ENCODE measurements around the gene MIEF1. TPM values are rescaled to one million over a fixed set of nuclear protein-coding genes. Genes with fewer than 3 reads are reported as not detected.

MIEF1 gene
- total RNA-seq, 2 experiments from 2014 or later = 19.8 to 20.4 TPM

GRCh38 chr22:39508393-39508792 lies 6.3 kb downstream of the MIEF1 start:
- ATAC-seq (ENCODE audit: poor library complexity) = no peak
- Histone ChIP-seq H3K9me3 (ENCODE audit: control insufficient read depth in 1 of 2, insufficient read depth in 1 of 2, low read length in 2 of 2) (no peaks in the 10 kb centered on the region), H3K36me3 (ENCODE audit: insufficient read depth, low read length) (peaks cover 93% of the 10 kb centered on the region), H3K27ac (ENCODE audit: low read depth in 1 of 2, low read length in 2 of 2) (no peak overlapping the region), H3K4me1 (ENCODE audit: insufficient read depth, low read length) (peaks cover 24% of the 10 kb centered on the region), H3K4me3 (ENCODE audit: low read length) (no peak overlapping the region), H3K27me3 (ENCODE audit: control insufficient read depth in 1 of 2, insufficient read depth in 2 of 2, low read length in 2 of 2) (no peaks in the 10 kb centered on the region)
- Mint-ChIP-seq H3K4me1 (ENCODE audit: low read depth) (peaks cover 46% of the 10 kb centered on the region), H3K27ac (no peak overlapping the region), H3K9me3 (no peaks in the 10 kb centered on the region), H3K36me3 (ENCODE audit: low read depth) (peaks cover 92% of the 10 kb centered on the region), H3K27me3 (no peaks in the 10 kb centered on the region), H3K4me3 (no peak overlapping the region)
- intact Hi-C loops (cut with DNase I, micrococcal nuclease) = loop anchor here in 1 of 2 experiments (10.0 kb wide), 1 partner anchor 264 kb away; the partner anchor contains the start of gene PDGFB
- DNase-seq = no peak
- no peak for TF ChIP-seq CTCF (IDR thresholded peaks at IDR 0.05)
- ChIA-PET POLR2A (no interaction called here), CTCF (interaction anchor here (1.2 kb wide), 1 partner anchor 12 kb away, joined by 3 read pairs; no protein-coding TSS in a partner anchor)

GRCh38 chr22:39510529-39511149 lies 8.5 kb downstream of the MIEF1 start:
- H3K36me3 Mint-ChIP-seq (ENCODE audit: low read depth) = peaks cover 95% of the 10 kb centered on the region
- ATAC-seq (ENCODE audit: poor library complexity) (no peak), DNase-seq (no peak)
- no peak overlapping the region for H3K27ac Mint-ChIP-seq
- peaks cover 31% of the 10 kb centered on the region for H3K4me1 Mint-ChIP-seq (ENCODE audit: low read depth)
- no peak for TF ChIP-seq CTCF (IDR thresholded peaks at IDR 0.05)
- H3K4me3 Mint-ChIP-seq = no peak overlapping the region
- Histone ChIP-seq H3K4me3 (ENCODE audit: low read length) (no peak overlapping the region), H3K4me1 (ENCODE audit: insufficient read depth, low read length) (peaks cover 3% of the 10 kb centered on the region), H3K27me3 (ENCODE audit: control insufficient read depth in 1 of 2, insufficient read depth in 2 of 2, low read length in 2 of 2) (no peaks in the 10 kb centered on the region), H3K27ac (ENCODE audit: low read depth in 1 of 2, low read length in 2 of 2) (no peak overlapping the region), H3K36me3 (ENCODE audit: insufficient read depth, low read length) (peaks cover 96% of the 10 kb centered on the region), H3K9me3 (ENCODE audit: control insufficient read depth in 1 of 2, insufficient read depth in 1 of 2, low read length in 2 of 2) (no peaks in the 10 kb centered on the region)
- ChIA-PET CTCF (interaction anchor here (1.2 kb wide), 1 partner anchor 111 kb away, joined by 3 read pairs; the partner anchor contains the start of gene TAB1), POLR2A (interaction anchor here (0.7 kb wide), 1 partner anchor 191 kb away, joined by 3 read pairs; the partner anchor contains the start of gene RPL3)
- intact Hi-C loops (cut with DNase I, micrococcal nuclease) = no loop called here
- H3K9me3 Mint-ChIP-seq = no peaks in the 10 kb centered on the region
- no peaks in the 10 kb centered on the region for H3K27me3 Mint-ChIP-seq

GRCh38 chr22:39511226-39511625 lies 9.1 kb downstream of the MIEF1 start:
- Mint-ChIP-seq H3K27me3 (no peaks in the 10 kb centered on the region), H3K27ac (no peak overlapping the region), H3K4me1 (ENCODE audit: low read depth) (peaks cover 28% of the 10 kb centered on the region), H3K9me3 (no peaks in the 10 kb centered on the region), H3K36me3 (ENCODE audit: low read depth) (peaks cover 95% of the 10 kb centered on the region), H3K4me3 (no peak overlapping the region)
- Histone ChIP-seq H3K4me3 (ENCODE audit: low read length) (no peak overlapping the region), H3K36me3 (ENCODE audit: insufficient read depth, low read length) (peaks cover 96% of the 10 kb centered on the region), H3K27ac (ENCODE audit: low read depth in 1 of 2, low read length in 2 of 2) (no peak overlapping the region), H3K9me3 (ENCODE audit: control insufficient read depth in 1 of 2, insufficient read depth in 1 of 2, low read length in 2 of 2) (no peaks in the 10 kb centered on the region), H3K4me1 (ENCODE audit: insufficient read depth, low read length) (no peaks in the 10 kb centered on the region), H3K27me3 (ENCODE audit: control insufficient read depth in 1 of 2, insufficient read depth in 2 of 2, low read length in 2 of 2) (no peaks in the 10 kb centered on the region)
- ChIA-PET CTCF (no interaction called here), POLR2A (interaction anchor here (0.7 kb wide), 1 partner anchor 192 kb away, joined by 3 read pairs; the partner anchor contains the start of gene RPL3)
- no peak for ATAC-seq (ENCODE audit: poor library complexity)
- intact Hi-C loops (cut with DNase I, micrococcal nuclease) = no loop called here
- DNase-seq = no peak
- TF ChIP-seq CTCF (IDR thresholded peaks at IDR 0.05) = no peak
